ENCODE measurements around the gene STX16.

STX16 gene

GRCh38 chr20:58660855-58661597, 9.9 kb downstream of the STX16 start:
- no peaks in the 10 kb centered on the region for H3K9me3 ChIP-seq (ENCODE audit: control insufficient read depth in 1 of 2, low read length in 2 of 2)
- peaks cover 0 to 32% of the 10 kb centered on the region in 2 donors for H3K4me1 ChIP-seq (ENCODE audit: control insufficient read depth in 1 of 2, insufficient read depth in 2 of 2, low read length in 2 of 2)
- H3K4me3 ChIP-seq (ENCODE audit: low read depth in 1 of 2, low read length in 2 of 2): no peak overlapping the region
- no peaks in the 10 kb centered on the region for H3K27me3 ChIP-seq (ENCODE audit: low read depth, low read length)
- peaks cover 7 to 13% of the 10 kb centered on the region in 2 donors for H3K36me3 ChIP-seq (ENCODE audit: control insufficient read depth in 1 of 2, insufficient read depth in 2 of 2, low read length in 2 of 2)
- peak overlapping the region; percentile 24 for H3K27ac ChIP-seq (ENCODE audit: low read length)

DNA sequence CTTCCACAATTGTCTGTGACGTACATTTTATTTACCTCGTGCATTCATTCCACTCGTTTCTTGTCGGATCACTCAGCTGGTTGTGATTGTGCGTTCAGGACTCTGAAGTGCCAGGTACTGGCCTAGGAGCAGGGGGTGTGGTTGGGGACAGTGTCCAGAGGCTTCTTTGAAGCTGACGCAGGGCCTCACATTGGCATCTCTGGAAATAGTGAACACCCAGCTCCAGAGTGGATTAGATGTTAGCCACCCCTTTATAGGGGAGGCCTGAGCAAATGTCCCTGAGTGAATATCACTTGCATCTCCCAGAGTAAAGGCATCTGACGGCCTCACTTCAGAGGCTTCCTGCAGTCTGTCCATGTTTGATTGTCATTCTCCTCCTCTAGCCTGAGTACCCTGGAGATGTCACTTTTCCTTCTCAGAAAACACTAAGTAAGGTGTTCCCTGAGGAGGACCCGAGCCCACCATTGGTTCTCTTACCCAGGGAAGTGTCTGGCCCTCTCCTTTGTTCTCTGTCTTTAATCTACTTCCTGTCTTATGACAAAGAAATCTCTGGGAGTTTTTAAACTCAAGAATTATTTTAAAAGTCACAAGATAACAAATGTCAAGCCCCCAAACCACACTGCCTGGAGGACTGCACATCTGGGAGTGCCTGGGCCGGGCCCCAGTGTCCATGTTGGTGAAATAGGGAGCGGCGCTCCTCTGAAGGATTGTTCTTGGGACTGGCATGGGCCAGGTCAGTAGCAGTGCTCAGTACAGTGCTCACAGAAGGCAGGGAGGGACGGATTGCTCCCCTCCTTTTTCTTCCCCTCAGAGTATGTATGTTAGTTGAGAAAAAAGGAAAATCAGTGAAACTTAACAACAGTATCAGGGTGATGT, 10.8 kb downstream of the STX16 start:
- H3K27me3 ChIP-seq (ENCODE audit: low read depth, low read length): no peaks in the 10 kb centered on the region

GRCh38 chr20:58664331-58664730, 13.2 kb downstream of the STX16 start:
- Histone ChIP-seq H3K27ac (ENCODE audit: low read length) (no peak overlapping the region), H3K9me3 (ENCODE audit: control insufficient read depth in 1 of 2, low read length in 2 of 2) (no peaks in the 10 kb centered on the region), H3K4me3 (ENCODE audit: low read depth in 1 of 2, low read length in 2 of 2) (no peak overlapping the region), H3K4me1 (ENCODE audit: control insufficient read depth in 1 of 2, insufficient read depth in 2 of 2, low read length in 2 of 2) (peaks cover 0 to 5% of the 10 kb centered on the region in 2 donors), H3K36me3 (ENCODE audit: control insufficient read depth in 1 of 2, insufficient read depth in 2 of 2, low read length in 2 of 2) (peaks cover 21 to 30% of the 10 kb centered on the region in 2 donors), H3K27me3 (ENCODE audit: low read depth, low read length) (no peaks in the 10 kb centered on the region)

More for the DNA sequence above, 10.8 kb downstream of the STX16 start:
- Histone ChIP-seq H3K4me1 (ENCODE audit: control insufficient read depth in 1 of 2, insufficient read depth in 2 of 2, low read length in 2 of 2) (peaks cover 0 to 24% of the 10 kb centered on the region in 2 donors), H3K4me3 (ENCODE audit: low read depth in 1 of 2, low read length in 2 of 2) (no peak overlapping the region), H3K36me3 (ENCODE audit: control insufficient read depth in 1 of 2, insufficient read depth in 2 of 2, low read length in 2 of 2) (peaks cover 7 to 13% of the 10 kb centered on the region in 2 donors), H3K9me3 (ENCODE audit: control insufficient read depth in 1 of 2, low read length in 2 of 2) (no peaks in the 10 kb centered on the region), H3K27ac (ENCODE audit: low read length) (no peak overlapping the region)

- no peaks in the 10 kb centered on the region for H3K9me3 ChIP-seq (ENCODE audit: control insufficient read depth in 1 of 2, low read length in 2 of 2)
- H3K36me3 ChIP-seq (ENCODE audit: control insufficient read depth in 1 of 2, insufficient read depth in 2 of 2, low read length in 2 of 2): peaks cover 26 to 35% of the 10 kb centered on the region in 2 donors
- no peak overlapping the region for H3K4me3 ChIP-seq (ENCODE audit: low read depth in 1 of 2, low read length in 2 of 2)
- H3K27me3 ChIP-seq (ENCODE audit: low read depth, low read length): no peaks in the 10 kb centered on the region
- H3K27ac ChIP-seq (ENCODE audit: low read length): no peak overlapping the region
- H3K4me1 ChIP-seq (ENCODE audit: control insufficient read depth in 1 of 2, insufficient read depth in 2 of 2, low read length in 2 of 2): peaks cover 0 to 5% of the 10 kb centered on the region in 2 donors
Measured at GRCh38 chr20:58664883-58665282, 13.8 kb downstream of the STX16 start.

GRCh38 chr20:58665606-58666005, 14.5 kb downstream of the STX16 start:
- no peak overlapping the region for H3K27ac ChIP-seq (ENCODE audit: low read length)
- no peaks in the 10 kb centered on the region for H3K9me3 ChIP-seq (ENCODE audit: control insufficient read depth in 1 of 2, low read length in 2 of 2)
- H3K36me3 ChIP-seq (ENCODE audit: control insufficient read depth in 1 of 2, insufficient read depth in 2 of 2, low read length in 2 of 2): peaks cover 34 to 41% of the 10 kb centered on the region in 2 donors

GRCh38 chr20:58666702-58667101, 15.6 kb downstream of the STX16 start:
- Histone ChIP-seq H3K36me3 (ENCODE audit: control insufficient read depth in 1 of 2, insufficient read depth in 2 of 2, low read length in 2 of 2) (peaks cover 38 to 40% of the 10 kb centered on the region in 2 donors), H3K27me3 (ENCODE audit: low read depth, low read length) (no peaks in the 10 kb centered on the region), H3K4me1 (ENCODE audit: control insufficient read depth in 1 of 2, insufficient read depth in 2 of 2, low read length in 2 of 2) (no peaks in the 10 kb centered on the region), H3K27ac (ENCODE audit: low read length) (no peak overlapping the region), H3K9me3 (ENCODE audit: control insufficient read depth in 1 of 2, low read length in 2 of 2) (no peaks in the 10 kb centered on the region), H3K4me3 (ENCODE audit: low read depth in 1 of 2, low read length in 2 of 2) (no peak overlapping the region)

More at GRCh38 chr20:58665606-58666005, 14.5 kb downstream of the STX16 start:
- no peaks in the 10 kb centered on the region for H3K27me3 ChIP-seq (ENCODE audit: low read depth, low read length)
- H3K4me3 ChIP-seq (ENCODE audit: low read depth in 1 of 2, low read length in 2 of 2): no peak overlapping the region
- peaks cover 0 to 5% of the 10 kb centered on the region in 2 donors for H3K4me1 ChIP-seq (ENCODE audit: control insufficient read depth in 1 of 2, insufficient read depth in 2 of 2, low read length in 2 of 2)

- Histone ChIP-seq H3K4me1 (ENCODE audit: control insufficient read depth in 1 of 2, insufficient read depth in 2 of 2, low read length in 2 of 2) (no peaks in the 10 kb centered on the region), H3K27ac (ENCODE audit: low read length) (no peak overlapping the region), H3K9me3 (ENCODE audit: control insufficient read depth in 1 of 2, low read length in 2 of 2) (no peaks in the 10 kb centered on the region), H3K36me3 (ENCODE audit: control insufficient read depth in 1 of 2, insufficient read depth in 2 of 2, low read length in 2 of 2) (peaks cover 44 to 46% of the 10 kb centered on the region in 2 donors), H3K27me3 (ENCODE audit: low read depth, low read length) (no peaks in the 10 kb centered on the region), H3K4me3 (ENCODE audit: low read depth in 1 of 2, low read length in 2 of 2) (no peak overlapping the region)
Measured at GRCh38 chr20:58667975-58668374, 16.9 kb downstream of the STX16 start.

GRCh38 chr20:58668901-58669286, 17.8 kb downstream of the STX16 start:
- H3K36me3 ChIP-seq (ENCODE audit: control insufficient read depth in 1 of 2, insufficient read depth in 2 of 2, low read length in 2 of 2): peaks cover 48 to 55% of the 10 kb centered on the region in 2 donors

DNA sequence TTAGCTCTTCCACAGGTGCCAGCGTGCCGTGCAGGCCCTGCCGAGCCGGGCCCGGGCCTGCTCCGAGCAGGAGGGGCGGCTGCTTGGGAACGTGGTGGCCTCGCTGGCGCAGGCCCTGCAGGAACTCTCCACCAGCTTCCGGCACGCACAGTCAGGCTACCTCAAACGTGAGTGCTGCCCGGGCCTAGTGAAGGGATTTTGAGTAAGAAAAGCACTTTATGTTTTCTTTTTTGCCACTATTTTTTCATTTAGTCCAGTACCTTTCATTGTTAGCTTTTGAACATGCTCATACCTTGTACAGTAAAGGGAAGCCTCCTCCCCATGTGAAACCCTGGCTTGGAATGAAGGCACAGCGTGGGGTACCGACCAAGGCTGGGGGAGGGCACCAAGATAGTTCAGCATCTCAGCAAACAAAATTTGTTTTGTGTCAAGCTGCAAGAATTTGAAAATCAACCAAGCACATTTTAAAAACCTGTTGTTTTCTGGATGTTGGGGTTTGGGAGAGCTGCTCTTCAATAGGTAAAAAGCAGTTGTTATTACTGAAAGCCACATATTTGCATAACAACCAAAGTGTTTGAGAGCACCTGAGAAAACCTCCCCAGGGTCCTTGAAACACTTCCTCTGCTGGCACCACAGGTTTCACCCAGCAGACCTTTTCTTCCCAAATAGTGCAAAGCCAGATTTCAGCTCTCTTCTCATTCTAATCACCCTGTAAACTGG, 18.4 kb downstream of the STX16 start:
- Histone ChIP-seq H3K27me3 (ENCODE audit: low read depth, low read length) (no peaks in the 10 kb centered on the region), H3K4me3 (ENCODE audit: low read depth in 1 of 2, low read length in 2 of 2) (no peak overlapping the region), H3K27ac (ENCODE audit: low read length) (no peak overlapping the region), H3K36me3 (ENCODE audit: control insufficient read depth in 1 of 2, insufficient read depth in 2 of 2, low read length in 2 of 2) (peaks cover 46 to 60% of the 10 kb centered on the region in 2 donors), H3K4me1 (ENCODE audit: control insufficient read depth in 1 of 2, insufficient read depth in 2 of 2, low read length in 2 of 2) (no peaks in the 10 kb centered on the region), H3K9me3 (ENCODE audit: control insufficient read depth in 1 of 2, low read length in 2 of 2) (no peaks in the 10 kb centered on the region)

More at GRCh38 chr20:58668901-58669286, 17.8 kb downstream of the STX16 start:
- Histone ChIP-seq H3K27ac (ENCODE audit: low read length) (no peak overlapping the region), H3K27me3 (ENCODE audit: low read depth, low read length) (no peaks in the 10 kb centered on the region), H3K4me3 (ENCODE audit: low read depth in 1 of 2, low read length in 2 of 2) (no peak overlapping the region), H3K9me3 (ENCODE audit: control insufficient read depth in 1 of 2, low read length in 2 of 2) (no peaks in the 10 kb centered on the region), H3K4me1 (ENCODE audit: control insufficient read depth in 1 of 2, insufficient read depth in 2 of 2, low read length in 2 of 2) (no peaks in the 10 kb centered on the region)

GRCh38 chr20:58670102-58670501, 19.0 kb downstream of the STX16 start:
- Histone ChIP-seq H3K4me1 (ENCODE audit: control insufficient read depth in 1 of 2, insufficient read depth in 2 of 2, low read length in 2 of 2) (no peaks in the 10 kb centered on the region), H3K36me3 (ENCODE audit: control insufficient read depth in 1 of 2, insufficient read depth in 2 of 2, low read length in 2 of 2) (peaks cover 53 to 64% of the 10 kb centered on the region in 2 donors), H3K4me3 (ENCODE audit: low read depth in 1 of 2, low read length in 2 of 2) (no peak overlapping the region), H3K27ac (ENCODE audit: low read length) (no peak overlapping the region), H3K27me3 (ENCODE audit: low read depth, low read length) (no peaks in the 10 kb centered on the region), H3K9me3 (ENCODE audit: control insufficient read depth in 1 of 2, low read length in 2 of 2) (no peaks in the 10 kb centered on the region)

DNA sequence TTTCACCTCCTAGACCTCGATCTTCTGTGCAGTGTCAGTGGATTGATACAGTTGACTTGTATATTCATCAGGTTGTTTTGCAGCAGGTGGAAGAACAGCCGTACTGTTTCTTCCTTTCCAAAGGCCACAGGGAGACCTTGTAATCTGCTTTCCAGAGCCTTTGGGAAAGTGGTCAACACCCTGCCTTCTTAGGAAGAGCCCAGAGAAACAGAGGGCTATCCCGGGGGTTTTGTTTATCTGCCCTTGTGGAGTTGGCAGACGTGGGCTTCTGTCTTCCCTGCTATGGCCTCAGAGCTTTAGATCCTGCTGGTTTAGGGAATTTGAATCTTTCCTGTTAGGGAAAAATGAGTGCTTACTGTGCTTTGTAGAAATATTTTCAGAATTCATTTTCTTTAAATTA, 19.6 kb downstream of the STX16 start:
- Histone ChIP-seq H3K9me3 (ENCODE audit: control insufficient read depth in 1 of 2, low read length in 2 of 2) (no peaks in the 10 kb centered on the region), H3K27me3 (ENCODE audit: low read depth, low read length) (no peaks in the 10 kb centered on the region), H3K27ac (ENCODE audit: low read length) (no peak overlapping the region), H3K4me3 (ENCODE audit: low read depth in 1 of 2, low read length in 2 of 2) (no peak overlapping the region), H3K36me3 (ENCODE audit: control insufficient read depth in 1 of 2, insufficient read depth in 2 of 2, low read length in 2 of 2) (peaks cover 58 to 69% of the 10 kb centered on the region in 2 donors), H3K4me1 (ENCODE audit: control insufficient read depth in 1 of 2, insufficient read depth in 2 of 2, low read length in 2 of 2) (no peaks in the 10 kb centered on the region)

Measured in muscle layer of duodenum (tissue), 2 donors.